Measurements from ENCODE around the gene DGKB.

The DGKB gene

GRCh38 chr7:14760730-14761478 lies 141.6 kb downstream of the DGKB start:
- DNase-seq (ENCODE audit: low spot score), result no peak

GRCh38 chr7:14759785-14760184 lies 142.8 kb downstream of the DGKB start:
- DNase-seq (ENCODE audit: low spot score), result no peak

- DNase-seq (ENCODE audit: low spot score), result no peak
Measured at GRCh38 chr7:14754631-14755030, 147.9 kb downstream of the DGKB start.

GRCh38 chr7:14752301-14752700 lies 150.2 kb downstream of the DGKB start:
- no peak for DNase-seq (ENCODE audit: low spot score)

GRCh38 chr7:14751461-14751860 lies 151.1 kb downstream of the DGKB start:
- no peak for DNase-seq (ENCODE audit: low spot score)

- no peak for DNase-seq (ENCODE audit: low spot score)
Measured at GRCh38 chr7:14748461-14748860, 154.1 kb downstream of the DGKB start.

- DNase-seq (ENCODE audit: low spot score), result no peak
Measured at GRCh38 chr7:14747701-14748100, 154.8 kb downstream of the DGKB start.

GRCh38 chr7:14745076-14745475 lies 157.5 kb downstream of the DGKB start:
- DNase-seq (ENCODE audit: low spot score), result no peak

- no peak for DNase-seq (ENCODE audit: low spot score)
Measured at GRCh38 chr7:14740606-14741005, 161.9 kb downstream of the DGKB start.

GRCh38 chr7:14739841-14740185 lies 162.7 kb downstream of the DGKB start:
- DNase-seq (ENCODE audit: low spot score), result no peak

GRCh38 chr7:14739168-14739840 lies 163.2 kb downstream of the DGKB start:
- no peak for DNase-seq (ENCODE audit: low spot score)

- DNase-seq (ENCODE audit: low spot score), result no peak
Measured at GRCh38 chr7:14738086-14738485, 164.5 kb downstream of the DGKB start.

GRCh38 chr7:14734839-14735321 lies 167.7 kb downstream of the DGKB start:
- peak; percentile 29 for DNase-seq (ENCODE audit: low spot score)

GRCh38 chr7:14720785-14721184 lies 181.8 kb downstream of the DGKB start:
- DNase-seq (ENCODE audit: low spot score), result no peak

GRCh38 chr7:14717816-14718215 lies 184.7 kb downstream of the DGKB start:
- no peak for DNase-seq (ENCODE audit: low spot score)

GRCh38 chr7:14717169-14717568 lies 185.4 kb downstream of the DGKB start:
- no peak for DNase-seq (ENCODE audit: low spot score)

- no peak for DNase-seq (ENCODE audit: low spot score)
Measured at GRCh38 chr7:14714161-14714728, 188.3 kb downstream of the DGKB start.

GRCh38 chr7:14698239-14698638 lies 204.3 kb downstream of the DGKB start:
- DNase-seq (ENCODE audit: low spot score), result no peak

GRCh38 chr7:14697684-14698083 lies 204.9 kb downstream of the DGKB start:
- no peak for DNase-seq (ENCODE audit: low spot score)

GRCh38 chr7:14691597-14692203 lies 210.9 kb downstream of the DGKB start:
- DNase-seq (ENCODE audit: low spot score), result no peak

GRCh38 chr7:14691034-14691433 lies 211.5 kb downstream of the DGKB start:
- DNase-seq (ENCODE audit: low spot score), result no peak

GRCh38 chr7:14690486-14690885 lies 212.1 kb downstream of the DGKB start:
- no peak for DNase-seq (ENCODE audit: low spot score)

GRCh38 chr7:14690075-14690474 lies 212.5 kb downstream of the DGKB start:
- no peak for DNase-seq (ENCODE audit: low spot score)

All from HuH-7.5 (cell line).